ENCODE results near the gene TEX53.
A peak's percentile ranks its signal among the peaks of the same experiment; 100 is the strongest.

The TEX53 gene

GRCh38 chr9:114680259-114681001 lies 22.8 kb upstream of the TEX53 start:
- DNase-seq = peak in 1 of 58 donors; percentile 3

GRCh38 chr9:114678795-114679194 lies 21.2 kb upstream of the TEX53 start:
- no peak for DNase-seq

GRCh38 chr9:114678130-114678529 lies 20.5 kb upstream of the TEX53 start:
- no peak for DNase-seq

- DNase-seq = peak in 1 of 58 donors; percentile 4
Measured at GRCh38 chr9:114677418-114677817, 19.8 kb upstream of the TEX53 start.

- no peak for DNase-seq
Measured at GRCh38 chr9:114676901-114677300, 19.3 kb upstream of the TEX53 start.

- no peak for DNase-seq
Measured at GRCh38 chr9:114674798-114675540, 17.4 kb upstream of the TEX53 start.

- DNase-seq = no peak
Measured at GRCh38 chr9:114674076-114674797, 16.6 kb upstream of the TEX53 start.

GRCh38 chr9:114671605-114672004 lies 14.0 kb upstream of the TEX53 start:
- no peak for DNase-seq

- DNase-seq = no peak
Measured at GRCh38 chr9:114669961-114670360, 12.4 kb upstream of the TEX53 start.

- DNase-seq = no peak
Measured at GRCh38 chr9:114668146-114668545, 10.5 kb upstream of the TEX53 start.

- no peak for DNase-seq
Measured at GRCh38 chr9:114666851-114667250, 9.2 kb upstream of the TEX53 start.

GRCh38 chr9:114666401-114666800 lies 8.8 kb upstream of the TEX53 start:
- DNase-seq = no peak

GRCh38 chr9:114664181-114664580 lies 6.6 kb upstream of the TEX53 start:
- no peak for DNase-seq

- peak in 29 of 58 donors; percentile 5 to 53 (median 20) for DNase-seq
Measured at GRCh38 chr9:114662081-114662989, 4.7 kb upstream of the TEX53 start.

GRCh38 chr9:114656301-114656700 lies 1.3 kb downstream of the TEX53 start:
- no peak for DNase-seq

- DNase-seq = no peak
Measured at GRCh38 chr9:114655689-114656088, 1.9 kb downstream of the TEX53 start.

- peak in 47 of 58 donors; percentile 5 to 78 (median 43) for DNase-seq
Measured at GRCh38 chr9:114653556-114654159, 3.9 kb downstream of the TEX53 start.

- no peak for DNase-seq
Measured at GRCh38 chr9:114652776-114653555, 4.6 kb downstream of the TEX53 start.

GRCh38 chr9:114643896-114644295 lies 13.7 kb downstream of the TEX53 start:
- no peak for DNase-seq

GRCh38 chr9:114643001-114643400 lies 14.6 kb downstream of the TEX53 start:
- no peak for DNase-seq

All from anterior cingulate cortex (tissue), 58 donors.